SK-N-SH (cell line): Measurements from ENCODE around the gene TDO2. TPM values are rescaled to one million over a fixed set of nuclear protein-coding genes. Genes with fewer than 3 reads are reported as not detected.

Source experiments
- CTCF ChIA-PET: fragments of 300-600, 350-600 bp; formaldehyde crosslinking; extraction: SDS; loops from one replicate; lab custom pipeline; 2021; lab: Yijun Ruan, JAX
- POLR2A ChIA-PET: fragments of 350-600 bp; sonication (Branson Sonifier 250); formaldehyde crosslinking; extraction: SDS; loops from one replicate; lab custom pipeline; 2020; ENCODE audit warnings: antibody characterized with exemption, inconsistent platforms; lab: Yijun Ruan, JAX
- DNase-seq: peaks from one replicate; pipeline ENCODE4 v3.0.0; 2012
- H2AFZ ChIP-seq: fragments of 200-600 bp; sonication (generic); 2 replicates; pipeline ENCODE4 v1.8.1; 2016; ENCODE audit warnings: antibody characterized with exemption, mild to moderate bottlenecking, low read depth
- H3F3A ChIP-seq: fragments of 200-600 bp; sonication (generic); replicated peaks from 2 replicates; pipeline ENCODE3; 2016; ENCODE audit warnings: antibody characterized with exemption, mild to moderate bottlenecking; ENCODE audit not compliant: insufficient read depth
- H3K27ac ChIP-seq, 2 experiments: fragments of 200-500 bp in 1 of 2; fragments of 200-600 bp in 1 of 2; sonication (Bioruptor generic) in 1 of 2; sonication (generic), shearing (Covaris generic) in 1 of 2; 2 replicates each; pipeline versions ENCODE4 v1.5.1 to v1.6.1; 2014 to 2016; ENCODE audit warnings: low read depth in 2 of 2, inconsistent platforms in 1 of 2, low read length in 1 of 2, mild to moderate bottlenecking in 1 of 2, mixed read lengths in 1 of 2
- H3K27me3 ChIP-seq: fragments of 200-600 bp; sonication (generic), shearing (Covaris generic); 2 replicates; pipeline ENCODE4 v1.6.1; 2016; ENCODE audit warnings: mixed run types; ENCODE audit not compliant: insufficient read depth
- H3K36me3 ChIP-seq, 2 experiments: fragments of 200-500 bp in 1 of 2; fragments of 200-600 bp in 1 of 2; sonication (Bioruptor generic) in 1 of 2; sonication (generic) in 1 of 2; replicated peaks in 1 of 2; 2 replicates each; pipeline versions ENCODE3 to v1.5.1; 2014 to 2016; ENCODE audit warnings: low read length in 1 of 2, mild to moderate bottlenecking in 1 of 2; ENCODE audit not compliant: insufficient read depth in 2 of 2, control insufficient read depth in 1 of 2
- H3K4me1 ChIP-seq, 2 experiments: fragments of 200-500 bp in 1 of 2; fragments of 200-600 bp in 1 of 2; sonication (Bioruptor generic) in 1 of 2; sonication (generic), shearing (Covaris generic) in 1 of 2; 2 replicates each; pipeline versions ENCODE4 v1.5.1 to v1.6.1; 2014 to 2016; ENCODE audit warnings: low read depth in 1 of 2, low read length in 1 of 2, mixed run types in 1 of 2; ENCODE audit not compliant: insufficient read depth in 2 of 2, control insufficient read depth in 1 of 2
- H3K4me2 ChIP-seq: fragments of 200-600 bp; sonication (generic), shearing (Covaris generic); 2 replicates; pipeline ENCODE4 v1.6.1; 2017; ENCODE audit warnings: mixed run types
- H3K4me3 ChIP-seq, 2 experiments: fragments of 200-500 bp in 1 of 2; fragments of 200-600 bp in 1 of 2; sonication (Bioruptor generic) in 1 of 2; sonication (generic), shearing (Covaris generic) in 1 of 2; 2 replicates each; pipeline versions ENCODE4 v1.5.1 to v1.8.1; 2014 to 2016; ENCODE audit warnings: low read depth in 2 of 2, inconsistent platforms in 1 of 2, low read length in 1 of 2, mild to moderate bottlenecking in 1 of 2, mixed read lengths in 1 of 2, moderate library complexity in 1 of 2
- H3K79me2 ChIP-seq: fragments of 200-600 bp; sonication (generic); 2 replicates; pipeline ENCODE4 v1.8.1; 2017; ENCODE audit warnings: mild to moderate bottlenecking; ENCODE audit not compliant: insufficient read depth
- H3K9ac ChIP-seq: fragments of 200-600 bp; sonication (generic); 2 replicates; pipeline ENCODE4 v1.6.1; 2017; ENCODE audit warnings: mixed run types
- H3K9me2 ChIP-seq: fragments of 200-600 bp; sonication (generic); 2 replicates; pipeline ENCODE4 v1.6.1; 2017; ENCODE audit warnings: mixed run types
- H3K9me3 ChIP-seq: fragments of 200-600 bp; sonication (generic); 2 replicates; pipeline ENCODE4 v1.6.1; 2017; ENCODE audit warnings: mixed run types, mild to moderate bottlenecking, moderate library complexity
- H4K20me1 ChIP-seq: fragments of 200-600 bp; sonication (generic); 2 replicates; pipeline ENCODE4 v1.6.1; 2017; ENCODE audit warnings: mild to moderate bottlenecking, mixed run types; ENCODE audit not compliant: insufficient read depth
- CHD2 ChIP-seq: fragments of 150-350 bp; IDR thresholded peaks from 2 replicates; pipeline ENCODE4 v1.6.1; 2018; ENCODE audit warnings: low read length; ENCODE audit not compliant: partially characterized antibody
- ELF1 ChIP-seq: IDR thresholded peaks from 2 replicates; pipeline ENCODE4 v1.4.0; 2012
- EZH2phosphoT487 ChIP-seq: fragments of 200-600 bp; sonication (generic); IDR thresholded peaks from 2 replicates; pipeline ENCODE4 v1.6.1; 2017; ENCODE audit warnings: low read depth, mixed run types, mild to moderate bottlenecking, antibody characterized with exemption, moderate library complexity, borderline replicate concordance
- FOSL2 ChIP-seq: IDR thresholded peaks from 2 replicates; pipeline ENCODE4 v1.4.0; 2012; ENCODE audit warnings: low read depth, mild to moderate bottlenecking, moderate library complexity, borderline replicate concordance
- FOXJ3 ChIP-seq: sonication (generic); formaldehyde crosslinking; IDR thresholded peaks from 2 replicates; pipeline ENCODE4 v1.5.1; 2020; ENCODE audit warnings: mild to moderate bottlenecking, missing genetic modification reagents
- FOXM1 ChIP-seq: IDR thresholded peaks from 2 replicates; pipeline ENCODE4 v1.4.0; 2012; ENCODE audit warnings: low read depth, mild to moderate bottlenecking
- GATA2 ChIP-seq: sonication (generic); formaldehyde crosslinking; IDR thresholded peaks from 2 replicates; pipeline ENCODE4 v1.5.0; 2020; ENCODE audit warnings: mild to moderate bottlenecking, missing genetic modification reagents
- MEF2A ChIP-seq: IDR thresholded peaks from 2 replicates; pipeline ENCODE4 v1.4.0; 2012; ENCODE audit warnings: low read depth, borderline replicate concordance
- NRF1 ChIP-seq: IDR thresholded peaks from 2 replicates; pipeline ENCODE4 v1.6.1; 2012; ENCODE audit warnings: low read depth, mild to moderate bottlenecking, low read length
- POLR2AphosphoS5 ChIP-seq: IDR thresholded peaks from 2 replicates; pipeline ENCODE4 v1.6.1; 2012; ENCODE audit warnings: low read depth, low read length
- RCOR1 ChIP-seq: fragments of 150-350 bp; IDR thresholded peaks from 2 replicates; pipeline ENCODE4 v1.6.1; 2017; ENCODE audit warnings: antibody characterized with exemption, low read length
- RXRA ChIP-seq: IDR thresholded peaks from 2 replicates; pipeline ENCODE4 v1.4.0; 2012; ENCODE audit warnings: low read depth, mild to moderate bottlenecking, borderline replicate concordance
- TAF1 ChIP-seq: IDR thresholded peaks from 2 replicates; pipeline ENCODE4 v1.6.1; 2012; ENCODE audit warnings: low read depth, mild to moderate bottlenecking, low read length, moderate library complexity, borderline replicate concordance
- USF1 ChIP-seq: IDR thresholded peaks from 2 replicates; pipeline ENCODE4 v1.4.0; 2012; ENCODE audit warnings: low read depth, borderline replicate concordance
- USF2 ChIP-seq: fragments of 150-350 bp; IDR thresholded peaks from 2 replicates; pipeline ENCODE4 v1.6.1; 2017; ENCODE audit warnings: antibody characterized with exemption, low read length, low read depth, borderline replicate concordance
- YY1 ChIP-seq: IDR thresholded peaks from 2 replicates; pipeline ENCODE4 v1.4.0; 2012; ENCODE audit warnings: low read depth, mild to moderate bottlenecking
- WGBS: methylation state at CpG from one replicate; pipeline ENCODE4 v1.1.6; 2017; ENCODE audit warnings: low lambda C conversion rate; 5-methylcytosine and 5-hydroxymethylcytosine counted together
- polyA plus RNA-seq, 3 experiments: library from polyadenylated mRNA; depleted of rRNA; stranded (reverse); fragments of >200 nt; gene quantifications; 2 replicates each; pipeline ENCODE4 v1.2.3, GENCODE V29; 2012
- TF ChIP-seq, protein P1 (sequence below): IDR thresholded peaks from 2 replicates; pipeline ENCODE4 v1.4.0; 2012; ENCODE audit warnings: low read depth, borderline replicate concordance
- TF ChIP-seq, protein P2 (sequence below): fragments of 150-350 bp; IDR thresholded peaks from 2 replicates; pipeline ENCODE4 v1.6.1; 2016; ENCODE audit warnings: mild to moderate bottlenecking, low read depth, low read length

TDO2 gene
- polyA plus RNA-seq, 1 of the 3 experiments (the other 2 are of a cell fraction), result not detected

GRCh38 chr4:155907556-155907955, 4.1 kb downstream of the TDO2 start:
- H3K9me3 ChIP-seq, result no peaks in the 10 kb centered on the region
- TF ChIP-seq NRF1 (no peak), EZH2phosphoT487 (no peak), YY1 (no peak), TAF1 (no peak), FOSL2 (no peak), RCOR1 (no peak), RXRA (no peak), POLR2AphosphoS5 (no peak), CHD2 (no peak), USF2 (no peak), FOXM1 (no peak), ELF1 (no peak)
- TF ChIP-seq, protein P1, sequence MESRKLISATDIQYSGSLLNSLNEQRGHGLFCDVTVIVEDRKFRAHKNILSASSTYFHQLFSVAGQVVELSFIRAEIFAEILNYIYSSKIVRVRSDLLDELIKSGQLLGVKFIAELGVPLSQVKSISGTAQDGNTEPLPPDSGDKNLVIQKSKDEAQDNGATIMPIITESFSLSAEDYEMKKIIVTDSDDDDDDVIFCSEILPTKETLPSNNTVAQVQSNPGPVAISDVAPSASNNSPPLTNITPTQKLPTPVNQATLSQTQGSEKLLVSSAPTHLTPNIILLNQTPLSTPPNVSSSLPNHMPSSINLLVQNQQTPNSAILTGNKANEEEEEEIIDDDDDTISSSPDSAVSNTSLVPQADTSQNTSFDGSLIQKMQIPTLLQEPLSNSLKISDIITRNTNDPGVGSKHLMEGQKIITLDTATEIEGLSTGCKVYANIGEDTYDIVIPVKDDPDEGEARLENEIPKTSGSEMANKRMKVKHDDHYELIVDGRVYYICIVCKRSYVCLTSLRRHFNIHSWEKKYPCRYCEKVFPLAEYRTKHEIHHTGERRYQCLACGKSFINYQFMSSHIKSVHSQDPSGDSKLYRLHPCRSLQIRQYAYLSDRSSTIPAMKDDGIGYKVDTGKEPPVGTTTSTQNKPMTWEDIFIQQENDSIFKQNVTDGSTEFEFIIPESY, result no peak
- no peak overlapping the region for H3K9ac ChIP-seq
- H3F3A ChIP-seq, result no peaks in the 10 kb centered on the region
- no peaks in the 10 kb centered on the region for H3K9me2 ChIP-seq
- POLR2A ChIA-PET, result no interaction called here
- CTCF ChIA-PET, result no interaction called here
- peaks cover 0 to 5% of the 10 kb centered on the region in 2 experiments; a peak in 1 of 4 replicates for H3K4me1 ChIP-seq
- H2AFZ ChIP-seq, result 0 out of 2 replicates have a peak overlapping the region, but pooled peaks have one; percentile 4
- DNase-seq, result no peak
- H3K36me3 ChIP-seq, result no peaks in the 10 kb centered on the region
- 58% methylated on average over 1 of the region's 1 CpG for WGBS
- no peaks in the 10 kb centered on the region for H3K27me3 ChIP-seq
- H3K4me2 ChIP-seq, result no peak overlapping the region
- H4K20me1 ChIP-seq, result no peaks in the 10 kb centered on the region
- H3K79me2 ChIP-seq, result no peaks in the 10 kb centered on the region
- no peak overlapping the region for H3K4me3 ChIP-seq
- no peak overlapping the region; a peak in 1 of 4 replicates for H3K27ac ChIP-seq

- Histone ChIP-seq H3K4me3 (no peak overlapping the region), H2AFZ (no peak overlapping the region), H3K27ac (no peak overlapping the region), H3K9me2 (no peaks in the 10 kb centered on the region), H3K36me3 (no peaks in the 10 kb centered on the region), H3K4me1 (peaks cover 0 to 5% of the 10 kb centered on the region in 2 experiments; a peak in 1 of 4 replicates), H3K4me2 (no peak overlapping the region), H3F3A (no peaks in the 10 kb centered on the region), H4K20me1 (no peaks in the 10 kb centered on the region), H3K9me3 (no peaks in the 10 kb centered on the region), H3K9ac (no peak overlapping the region), H3K27me3 (no peaks in the 10 kb centered on the region), H3K79me2 (no peaks in the 10 kb centered on the region)
- WGBS, result 63% methylated on average over 4 of the region's 4 CpGs
- no peak for DNase-seq
- CTCF ChIA-PET, result no interaction called here
- POLR2A ChIA-PET, result no interaction called here
- no peak for TF ChIP-seq NRF1
- no peak for TF ChIP-seq FOXJ3
- TF ChIP-seq, protein P2, sequence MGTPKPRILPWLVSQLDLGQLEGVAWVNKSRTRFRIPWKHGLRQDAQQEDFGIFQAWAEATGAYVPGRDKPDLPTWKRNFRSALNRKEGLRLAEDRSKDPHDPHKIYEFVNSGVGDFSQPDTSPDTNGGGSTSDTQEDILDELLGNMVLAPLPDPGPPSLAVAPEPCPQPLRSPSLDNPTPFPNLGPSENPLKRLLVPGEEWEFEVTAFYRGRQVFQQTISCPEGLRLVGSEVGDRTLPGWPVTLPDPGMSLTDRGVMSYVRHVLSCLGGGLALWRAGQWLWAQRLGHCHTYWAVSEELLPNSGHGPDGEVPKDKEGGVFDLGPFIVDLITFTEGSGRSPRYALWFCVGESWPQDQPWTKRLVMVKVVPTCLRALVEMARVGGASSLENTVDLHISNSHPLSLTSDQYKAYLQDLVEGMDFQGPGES, result no peak
- no peak for TF ChIP-seq GATA2 (CRISPR knock-in tag)
- no peak for TF ChIP-seq USF1
- TF ChIP-seq MEF2A, result no peak
- no peak for TF ChIP-seq USF2
These were observed 5.0 kb downstream of the TDO2 start for GRCh38 chr4:155908187-155909139.
